HG02884 (cell line): ENCODE measurements around the gene CCR2.
"Not testable (repeated sequence)": the region's sequence is repeated elsewhere in the genome, so short reads cannot be mapped to it uniquely, and the experiment has no call there.

ENCODE experiments used
- ATAC-seq: cut with Tn5 transposase; IDR thresholded peaks from one replicate; pipeline ENCODE4 v1.9.1; 2021; ENCODE audit warnings: mild to moderate bottlenecking, moderate library complexity; ENCODE audit not compliant: unreplicated experiment

Gene CCR2

DNA sequence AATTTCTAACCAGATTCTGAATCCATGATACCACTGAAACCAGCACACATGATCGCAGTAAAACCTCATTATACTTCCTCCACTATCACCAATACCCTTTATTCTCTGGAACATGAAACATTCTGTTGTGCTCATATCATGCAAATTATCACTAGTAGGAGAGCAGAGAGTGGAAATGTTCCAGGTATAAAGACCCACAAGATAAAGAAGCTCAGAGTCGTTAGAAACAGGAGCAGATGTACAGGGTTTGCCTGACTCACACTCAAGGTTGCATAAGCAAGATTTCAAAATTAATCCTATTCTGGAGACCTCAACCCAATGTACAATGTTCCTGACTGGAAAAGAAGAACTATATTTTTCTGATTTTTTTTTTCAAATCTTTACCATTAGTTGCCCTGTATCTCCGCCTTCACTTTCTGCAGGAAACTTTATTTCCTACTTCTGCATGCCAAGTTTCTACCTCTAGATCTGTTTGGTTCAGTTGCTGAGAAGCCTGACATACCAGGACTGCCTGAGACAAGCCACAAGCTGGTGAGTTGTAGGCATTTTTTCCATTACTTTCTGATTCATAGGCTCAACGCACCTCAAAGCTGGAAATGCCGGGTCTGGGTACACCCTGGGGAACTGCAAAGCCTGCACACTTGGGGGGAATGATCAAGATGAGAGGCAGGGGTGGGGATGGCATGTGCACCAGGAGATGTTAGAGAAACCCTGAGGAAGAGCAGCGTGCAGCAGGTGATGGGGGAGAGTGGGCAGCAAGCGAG, at the start of gene CCR2:
TSS of gene CCR2 (plus strand) at position 465 of the 764 bp plus-strand sequence. CDS start 3,417 bp downstream, outside the sequence.
- no peak for ATAC-seq

DNA sequence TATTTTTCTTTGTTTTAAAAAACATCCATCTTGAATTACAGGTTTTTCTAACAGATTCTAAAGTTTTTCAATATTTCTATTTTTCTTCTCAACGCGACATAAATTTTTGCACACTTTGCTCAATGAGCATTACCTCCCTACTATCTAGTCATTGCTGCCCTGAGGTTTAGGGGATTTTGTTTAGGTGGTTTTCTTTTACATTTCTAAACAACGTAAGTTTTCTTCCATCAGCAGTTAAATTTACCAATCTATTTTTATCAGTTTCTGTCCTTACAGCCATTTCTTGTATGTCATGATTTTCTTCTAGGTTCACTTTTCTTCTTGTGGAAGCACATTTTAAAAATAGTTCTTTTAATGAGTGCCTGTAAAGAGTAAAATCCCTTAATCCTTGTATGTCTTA, 49.2 kb upstream of the CCR2 start:
- ATAC-seq, result no peak

DNA sequence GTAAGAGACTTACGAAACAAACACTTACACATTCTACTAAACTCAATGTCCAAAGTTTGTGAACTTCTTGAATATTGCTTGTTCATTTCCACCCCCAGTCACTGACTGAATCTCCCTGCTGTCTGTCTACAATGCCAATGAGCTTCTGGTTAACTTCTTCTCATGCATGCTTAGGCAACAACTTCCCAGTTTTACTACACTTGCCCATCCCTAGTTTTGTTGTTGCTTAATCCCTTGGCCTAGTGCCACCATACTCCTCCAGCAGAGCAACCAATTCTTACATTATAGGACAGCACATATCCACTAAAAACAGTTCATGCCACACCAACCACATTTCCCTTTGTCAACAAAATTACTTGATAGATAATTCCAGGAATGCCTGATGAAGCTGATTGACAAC, 40.9 kb upstream of the CCR2 start:
- no peak for ATAC-seq

DNA sequence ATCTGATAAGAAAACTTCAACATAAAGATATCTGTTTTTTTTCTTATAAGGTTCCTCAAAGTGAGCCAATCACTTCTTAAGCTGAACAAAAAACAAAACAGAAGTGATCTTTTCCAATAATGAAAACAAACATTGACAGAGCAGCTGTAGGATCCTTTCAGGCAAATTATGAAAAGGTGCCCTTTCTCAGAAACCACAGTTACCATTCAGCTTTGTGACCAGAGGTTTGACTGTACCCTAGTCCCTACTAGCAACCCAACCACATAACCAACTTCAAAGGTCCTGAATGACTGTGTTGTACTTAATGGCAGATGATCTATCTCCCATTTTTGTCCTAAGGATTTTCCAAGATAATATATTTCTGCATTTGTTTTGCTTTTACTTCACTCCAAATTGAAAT, 39.4 kb upstream of the CCR2 start:
- no peak for ATAC-seq

DNA sequence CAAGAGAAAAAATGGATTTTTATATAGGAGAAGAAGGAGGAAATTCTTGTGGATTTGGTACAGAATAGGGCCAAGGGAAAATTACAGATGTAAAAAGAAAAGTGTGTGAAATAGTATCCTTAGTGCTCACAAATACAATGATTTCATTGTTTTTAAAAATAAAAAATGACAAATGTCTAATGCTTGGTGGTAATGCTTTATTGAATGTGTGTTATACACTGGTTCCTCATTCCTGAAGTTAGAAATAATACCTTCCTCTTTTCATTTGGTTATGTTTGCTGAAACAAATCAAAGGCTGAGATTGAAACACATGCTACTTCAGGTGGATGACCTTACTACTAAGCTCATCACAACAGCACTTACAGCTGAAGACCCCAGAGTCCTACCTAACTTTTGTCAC, 37.7 kb upstream of the CCR2 start:
- ATAC-seq, result no peak

DNA sequence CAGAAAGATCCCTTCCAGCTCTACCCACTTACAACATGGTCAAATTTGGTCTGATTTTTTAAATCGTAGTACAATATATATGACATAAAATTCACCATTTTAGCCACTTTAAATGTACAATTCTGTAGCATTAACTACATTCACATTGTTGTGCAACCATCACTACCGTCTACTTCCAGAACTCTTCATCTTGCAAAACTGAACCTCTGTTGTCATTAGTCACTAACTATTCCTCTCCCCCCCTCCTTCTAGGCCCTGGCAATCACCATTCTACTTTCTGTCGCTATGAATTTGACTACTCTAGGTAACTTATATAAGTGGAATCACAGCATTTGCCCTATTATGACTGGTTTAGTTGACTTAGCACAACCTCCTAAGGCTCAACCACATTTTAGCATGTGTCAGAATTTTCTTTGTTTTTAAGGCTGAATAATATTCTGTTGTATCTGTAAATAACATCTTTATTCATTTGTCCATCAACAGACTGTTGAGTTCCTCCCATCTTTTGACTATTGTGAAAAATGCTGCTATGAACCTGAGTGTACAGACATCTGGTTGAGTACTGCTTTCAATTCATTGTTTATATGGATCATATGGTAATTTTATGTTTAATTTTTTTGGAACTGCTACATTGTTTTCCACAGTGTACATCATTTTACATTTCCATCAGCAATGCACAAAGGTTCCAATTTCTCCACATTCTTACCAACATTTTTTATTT, 35.5 kb upstream of the CCR2 start:
- no peak for ATAC-seq

DNA sequence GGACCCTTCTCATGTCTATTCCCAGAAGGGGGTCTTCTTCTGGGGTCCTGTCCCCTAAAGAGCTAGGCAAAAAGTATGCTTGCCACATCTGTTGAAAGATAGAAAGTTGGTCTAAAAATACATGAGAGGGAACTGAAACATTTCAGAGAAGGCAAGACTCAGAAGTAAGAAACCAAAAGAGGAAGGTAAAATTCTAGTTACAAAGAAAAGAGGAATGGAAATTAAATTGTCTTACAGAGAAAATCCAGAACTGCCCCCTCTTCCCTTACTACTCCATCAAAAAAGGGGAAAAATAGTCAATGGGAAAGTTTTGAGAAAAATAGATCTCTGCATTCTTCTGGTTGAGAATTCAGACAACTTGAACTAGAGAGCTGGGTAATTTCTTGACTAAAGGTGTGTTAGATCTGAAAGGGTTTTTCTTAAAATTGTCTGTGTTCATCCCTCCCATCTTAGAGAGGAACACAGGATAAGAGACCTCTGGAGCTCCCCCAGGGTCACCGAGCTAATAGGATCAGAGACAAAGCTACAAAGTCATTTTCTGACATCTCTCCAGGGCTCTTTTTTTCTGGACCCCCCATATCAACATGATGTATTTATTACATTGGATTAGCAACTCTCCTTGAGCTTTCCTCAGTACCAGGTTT, 32.3 kb upstream of the CCR2 start:
- no peak for ATAC-seq

DNA sequence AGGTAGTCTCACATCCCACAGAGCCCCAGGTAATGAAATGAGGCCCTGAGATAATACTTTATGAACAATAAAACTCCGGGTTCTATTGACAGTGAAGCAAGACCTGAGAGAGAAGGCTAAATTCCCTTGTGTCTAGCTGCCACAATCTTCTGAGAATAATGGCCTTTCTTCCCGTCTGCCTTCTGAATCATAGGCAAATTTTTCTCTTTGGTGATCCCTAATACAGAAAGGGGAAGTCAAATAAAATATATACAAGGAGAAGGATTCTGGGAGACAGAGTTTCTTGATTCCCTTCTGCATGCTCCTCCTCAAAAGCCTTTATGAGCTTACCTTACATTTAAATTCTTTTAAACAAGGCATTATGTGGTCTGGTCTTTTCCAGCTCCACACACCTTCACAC, 29.9 kb upstream of the CCR2 start:
- no peak for ATAC-seq

DNA sequence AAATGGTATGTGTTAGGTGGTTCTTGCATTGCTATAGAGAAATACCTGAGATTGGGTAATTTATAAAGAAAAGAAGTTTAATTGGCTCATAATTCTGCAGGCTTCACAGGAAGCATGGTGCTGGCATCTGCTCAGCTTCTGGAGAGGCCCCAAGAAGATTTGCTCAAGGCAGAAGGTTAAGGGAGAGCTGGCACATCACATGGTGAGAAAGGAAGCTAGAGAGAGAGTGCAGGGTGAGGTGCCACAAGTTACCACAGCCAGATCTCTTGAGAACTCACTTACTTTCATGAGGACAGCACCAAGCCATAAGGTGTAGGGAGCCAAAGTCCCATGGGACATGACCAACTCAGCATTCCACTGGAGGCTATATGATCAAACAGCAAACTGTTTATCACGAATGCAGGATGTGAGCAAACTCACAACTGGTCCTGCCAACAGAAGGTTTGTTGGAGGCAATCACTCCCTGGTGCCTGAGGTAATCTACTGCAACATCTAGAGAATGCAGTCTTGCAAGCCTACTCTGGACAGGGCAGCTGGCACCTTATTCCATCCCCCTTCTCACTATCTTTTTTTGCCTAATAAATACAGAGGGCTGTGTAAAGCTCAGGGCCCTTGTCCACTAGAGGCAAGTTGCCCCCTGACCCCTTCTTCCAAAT, 28.1 kb upstream of the CCR2 start:
- ATAC-seq, result no peak

DNA sequence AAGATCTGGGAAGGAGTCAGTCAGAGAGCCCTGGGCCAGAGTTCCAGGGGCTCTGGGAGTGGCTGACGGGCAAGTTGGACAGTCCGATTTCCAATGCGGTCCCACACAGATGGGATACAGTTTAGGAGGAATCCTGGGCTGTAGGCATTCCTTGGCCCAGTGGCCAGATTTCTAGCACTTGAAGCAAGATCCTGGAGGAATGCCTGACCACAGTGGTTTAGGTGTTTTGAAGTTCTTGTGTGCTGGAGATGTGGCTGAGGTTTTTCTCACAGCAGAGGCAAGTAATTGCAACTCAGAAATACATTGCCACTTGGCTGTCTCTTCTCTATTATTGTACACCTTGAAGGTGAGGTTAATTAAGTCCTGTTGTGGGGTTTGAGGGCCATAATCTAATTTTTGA, 23.2 kb upstream of the CCR2 start:
- not testable (repeated sequence) for ATAC-seq

DNA sequence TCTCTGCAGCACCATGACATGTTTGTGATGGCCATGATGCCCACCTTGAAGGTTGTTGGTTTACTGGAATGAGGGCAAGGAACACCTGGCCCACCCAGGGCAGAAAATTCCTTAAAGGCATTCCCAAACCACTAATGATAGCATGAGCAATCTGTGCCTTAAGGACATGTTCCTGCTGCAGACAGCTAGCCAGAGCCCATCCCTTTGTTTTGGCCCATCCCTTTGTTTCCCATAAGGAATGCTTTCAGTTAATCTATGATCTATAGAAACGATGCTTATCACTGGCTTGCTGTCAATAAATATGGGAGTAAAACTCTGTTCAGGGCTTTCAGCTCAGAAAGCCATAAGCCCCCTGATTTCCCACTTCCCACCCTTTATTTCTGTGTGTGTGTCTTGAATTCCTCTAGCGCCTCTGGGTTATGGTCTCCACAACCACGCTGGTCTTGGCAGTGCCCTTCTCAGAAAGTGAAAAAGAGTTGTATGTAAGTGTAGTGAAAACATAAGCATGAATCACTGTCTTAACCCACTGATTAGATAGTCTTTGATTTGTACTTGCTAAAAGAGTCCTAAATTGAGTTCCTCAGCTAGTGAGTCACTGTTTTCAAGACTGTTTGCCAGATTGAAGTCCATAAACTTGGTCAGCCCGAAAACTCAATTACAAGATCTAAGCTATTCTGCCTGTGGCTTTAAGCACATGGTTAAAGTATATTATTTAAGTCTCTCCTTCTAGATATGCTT, 19.0 kb upstream of the CCR2 start:
- no peak for ATAC-seq

DNA sequence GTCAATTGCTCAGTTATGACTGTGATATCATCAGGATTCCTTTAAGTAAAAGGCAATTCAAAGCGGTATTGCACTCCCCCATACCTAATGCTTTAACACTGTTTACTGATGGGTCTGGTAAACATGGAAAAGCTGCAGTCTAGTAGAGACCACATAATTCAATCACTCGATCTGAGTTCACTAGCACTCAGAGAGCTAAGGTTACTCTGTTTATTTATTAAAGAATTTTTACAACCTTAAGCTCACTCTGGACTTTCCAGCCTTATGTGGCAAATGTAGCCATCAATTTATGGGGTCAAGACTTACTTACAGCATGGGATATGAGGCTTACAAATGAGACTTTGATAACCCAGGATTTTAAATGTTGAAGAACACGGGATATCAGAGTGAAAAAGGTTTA, 18.4 kb upstream of the CCR2 start:
- no peak for ATAC-seq

DNA sequence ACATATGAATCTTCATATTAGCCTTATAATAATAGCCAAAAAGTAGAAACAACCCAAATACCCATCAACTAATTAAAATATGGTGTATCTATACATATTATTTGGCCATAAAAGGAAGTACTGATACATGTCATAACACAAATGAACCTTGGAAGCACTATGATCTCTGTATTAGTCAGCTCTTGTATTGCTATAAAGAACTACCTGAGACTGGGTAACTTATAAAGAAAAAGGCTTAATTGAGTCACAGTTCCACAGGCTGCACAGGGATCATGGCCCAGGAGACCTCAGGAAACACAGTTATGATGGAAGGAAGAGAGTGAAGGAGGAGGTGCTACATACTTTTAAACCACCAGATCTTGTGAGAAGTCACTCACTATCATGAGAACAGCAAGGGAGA, 16.0 kb upstream of the CCR2 start:
- ATAC-seq, result no peak

DNA sequence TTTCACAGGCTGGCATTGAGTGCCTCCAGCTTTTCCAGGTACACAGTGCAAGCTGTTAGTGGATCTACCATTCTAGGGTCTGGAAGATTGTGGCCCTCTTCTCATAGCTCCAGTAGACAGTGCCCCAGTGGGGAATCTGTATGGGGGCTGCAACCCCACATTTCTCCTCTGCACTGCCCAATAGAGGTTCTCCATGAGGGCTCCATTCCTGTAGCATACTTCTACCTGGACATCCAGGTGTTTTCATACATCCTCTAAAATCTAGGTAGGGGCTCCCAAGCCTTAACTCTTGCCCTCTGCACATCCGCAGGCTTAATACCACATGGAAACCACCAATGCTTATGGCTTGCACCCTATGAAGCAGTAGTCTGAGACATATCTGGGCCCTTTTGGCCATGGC, 15.1 kb upstream of the CCR2 start:
- ATAC-seq, result no peak

DNA sequence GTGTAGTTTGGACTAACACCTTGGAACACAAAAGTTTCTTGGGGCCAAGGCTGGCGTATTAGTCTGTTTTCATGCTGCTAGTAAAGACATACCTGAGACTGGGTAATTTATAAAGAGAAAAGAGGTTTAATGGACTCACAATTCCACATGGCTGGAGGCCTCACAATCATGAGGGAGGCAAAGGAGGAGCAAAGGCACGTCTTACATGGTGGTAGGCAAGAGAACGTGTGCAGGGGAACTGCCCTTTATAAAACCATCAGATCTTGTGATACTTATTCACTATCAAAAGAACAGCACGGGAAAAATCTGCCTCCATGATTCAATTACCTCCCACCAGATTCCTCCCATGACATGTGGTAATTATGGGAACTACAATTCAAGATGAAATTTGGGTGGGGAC, 9.4 kb upstream of the CCR2 start:
- no peak for ATAC-seq

DNA sequence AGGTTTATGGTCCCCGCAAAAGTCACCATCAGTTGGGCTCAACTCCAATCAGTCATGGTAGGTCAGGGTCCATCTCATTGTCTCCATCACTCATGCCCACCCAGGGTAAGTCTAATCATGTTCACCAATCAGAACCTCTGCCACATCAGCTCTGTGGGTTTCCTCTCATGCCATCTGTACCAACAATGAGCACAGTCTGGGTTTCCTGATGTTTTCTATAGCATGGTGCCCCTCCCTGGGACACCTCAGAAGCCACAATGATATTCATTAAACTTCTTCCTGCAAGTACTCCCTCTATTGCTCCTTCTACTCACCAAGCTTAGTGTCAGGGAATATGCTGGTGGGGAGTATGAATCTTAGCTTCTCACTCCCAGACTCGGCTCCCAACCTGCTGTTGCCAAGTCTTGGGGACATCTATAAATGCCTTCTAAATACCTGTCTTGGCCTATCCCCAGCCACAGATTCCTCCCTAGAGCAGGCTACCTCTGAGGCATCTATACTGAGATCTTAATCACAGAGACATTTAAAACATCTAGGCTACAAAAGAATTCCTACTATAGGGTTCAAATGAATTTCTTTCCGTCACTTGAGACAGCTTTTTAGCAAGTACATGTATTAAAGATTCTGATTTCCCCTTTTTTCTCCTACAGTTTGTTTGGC, 5.0 kb upstream of the CCR2 start:
- no peak for ATAC-seq

DNA sequence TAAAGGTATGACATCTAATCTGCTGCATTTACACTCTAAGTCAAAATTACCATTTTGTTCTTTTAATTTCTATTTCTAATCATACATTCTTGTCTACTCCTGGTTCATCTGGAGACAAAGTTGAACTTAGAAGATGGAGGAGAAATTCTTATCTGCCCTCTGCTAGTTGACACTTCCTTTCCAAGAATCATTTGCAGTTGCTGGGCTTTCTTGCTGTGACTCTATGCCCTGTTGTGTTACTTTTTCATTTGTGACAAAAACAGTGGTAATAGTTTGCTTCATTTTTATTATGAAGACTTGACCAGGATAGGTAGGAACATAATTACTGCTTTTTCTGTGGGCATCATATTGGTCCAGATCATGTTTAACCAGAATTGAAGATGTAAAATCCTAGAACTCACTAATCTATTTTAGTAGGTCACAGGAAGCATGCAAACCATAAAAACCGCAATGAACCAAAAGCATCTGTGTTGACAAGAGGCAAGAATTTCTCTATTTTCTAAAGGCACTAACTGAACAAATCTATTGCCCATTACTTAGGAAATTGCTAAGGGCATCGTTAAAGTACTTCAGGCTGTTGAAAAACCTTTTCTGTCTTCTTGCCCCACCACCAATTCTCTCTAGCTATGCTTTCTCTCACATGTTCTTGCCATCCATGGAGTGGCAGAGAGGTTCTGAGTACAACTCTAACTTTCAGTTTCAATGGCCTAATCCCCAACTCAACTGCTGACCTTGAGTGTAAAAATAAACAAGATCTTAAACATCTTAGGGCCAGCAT, 4.2 kb upstream of the CCR2 start:
- ATAC-seq, result peak; percentile 52

DNA sequence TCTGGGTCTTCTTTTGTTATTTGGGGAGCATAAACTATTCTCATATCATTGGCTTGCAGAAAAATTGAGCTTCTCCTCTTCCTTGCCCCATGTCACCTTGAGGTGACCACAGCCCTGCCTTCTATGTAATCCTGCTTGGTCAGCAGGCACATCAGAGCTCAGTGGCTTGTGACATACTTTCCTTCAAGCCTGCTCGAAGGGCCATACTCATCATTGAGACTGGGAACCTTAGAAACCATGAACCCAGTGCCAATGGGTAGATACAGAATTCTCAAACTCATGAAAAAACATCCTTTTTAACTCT, 3.7 kb upstream of the CCR2 start:
- no peak for ATAC-seq

DNA sequence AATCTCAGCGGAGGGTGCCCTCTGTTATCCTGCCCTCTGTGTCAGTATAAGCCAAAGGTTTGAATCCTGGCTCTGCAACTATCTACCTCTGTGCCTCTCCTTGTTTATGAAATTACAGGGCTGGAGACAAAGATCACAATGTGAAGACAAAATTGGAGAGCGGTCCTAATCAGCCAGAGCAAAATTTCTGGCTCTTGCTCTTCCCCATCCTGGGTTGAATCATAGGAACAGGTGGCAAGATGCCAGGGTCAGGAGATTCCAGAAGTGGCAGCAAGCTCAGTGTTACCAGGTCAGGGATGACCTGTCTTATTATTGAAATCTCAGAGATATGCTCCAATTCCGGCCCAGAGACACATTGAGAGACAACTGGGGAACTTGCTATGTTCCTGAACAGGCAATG, 2.3 kb upstream of the CCR2 start:
- ATAC-seq, result no peak

DNA sequence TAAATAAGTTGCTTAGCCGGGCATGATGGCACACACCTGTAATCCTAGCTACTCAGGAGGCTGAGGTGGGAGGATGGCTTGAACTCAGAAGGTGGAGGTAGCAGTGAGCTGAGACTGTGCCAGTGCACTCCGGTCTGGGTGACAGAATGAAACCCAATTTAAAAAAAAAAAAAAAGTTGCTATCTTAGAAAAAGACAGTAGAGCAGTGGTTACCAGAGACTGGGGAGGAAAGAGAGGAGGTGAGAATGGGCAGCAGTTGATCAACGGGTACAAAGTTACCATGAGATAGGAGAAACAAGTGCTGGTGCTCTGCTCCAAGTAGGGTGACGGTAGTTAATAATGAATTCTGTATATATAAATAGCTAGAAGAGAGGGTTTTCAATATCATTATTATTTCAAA, 821 bp upstream of the CCR2 start:
- no peak for ATAC-seq
